Measurements from ENCODE around the gene PHACTR1.

DNA sequence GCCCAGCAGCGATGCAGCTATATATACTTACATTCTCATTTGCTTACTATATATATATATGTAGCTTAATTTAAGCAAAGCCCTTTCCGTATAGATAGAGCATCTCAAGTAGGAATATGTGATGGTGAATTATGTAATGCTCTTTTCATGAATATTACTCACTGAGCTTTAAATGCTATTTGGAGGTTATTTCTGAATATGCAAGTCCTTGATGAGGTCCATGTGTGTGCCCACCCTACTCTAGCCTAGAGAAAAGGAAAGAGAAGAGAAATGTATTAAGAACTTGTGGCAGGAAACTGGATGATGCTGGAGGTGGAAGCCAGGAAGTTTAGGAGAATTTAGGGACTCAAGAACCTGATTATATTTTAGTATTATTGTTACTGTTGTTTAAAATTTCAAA is 63.2 kb downstream of the PHACTR1 start:
- TF ChIP-seq, protein P1, sequence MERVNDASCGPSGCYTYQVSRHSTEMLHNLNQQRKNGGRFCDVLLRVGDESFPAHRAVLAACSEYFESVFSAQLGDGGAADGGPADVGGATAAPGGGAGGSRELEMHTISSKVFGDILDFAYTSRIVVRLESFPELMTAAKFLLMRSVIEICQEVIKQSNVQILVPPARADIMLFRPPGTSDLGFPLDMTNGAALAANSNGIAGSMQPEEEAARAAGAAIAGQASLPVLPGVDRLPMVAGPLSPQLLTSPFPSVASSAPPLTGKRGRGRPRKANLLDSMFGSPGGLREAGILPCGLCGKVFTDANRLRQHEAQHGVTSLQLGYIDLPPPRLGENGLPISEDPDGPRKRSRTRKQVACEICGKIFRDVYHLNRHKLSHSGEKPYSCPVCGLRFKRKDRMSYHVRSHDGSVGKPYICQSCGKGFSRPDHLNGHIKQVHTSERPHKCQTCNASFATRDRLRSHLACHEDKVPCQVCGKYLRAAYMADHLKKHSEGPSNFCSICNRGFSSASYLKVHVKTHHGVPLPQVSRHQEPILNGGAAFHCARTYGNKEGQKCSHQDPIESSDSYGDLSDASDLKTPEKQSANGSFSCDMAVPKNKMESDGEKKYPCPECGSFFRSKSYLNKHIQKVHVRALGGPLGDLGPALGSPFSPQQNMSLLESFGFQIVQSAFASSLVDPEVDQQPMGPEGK (CRISPR knock-in tag; IDR thresholded peaks at IDR 0.05; ENCODE audit: borderline replicate concordance), result no peak
- TF ChIP-seq, protein P2, sequence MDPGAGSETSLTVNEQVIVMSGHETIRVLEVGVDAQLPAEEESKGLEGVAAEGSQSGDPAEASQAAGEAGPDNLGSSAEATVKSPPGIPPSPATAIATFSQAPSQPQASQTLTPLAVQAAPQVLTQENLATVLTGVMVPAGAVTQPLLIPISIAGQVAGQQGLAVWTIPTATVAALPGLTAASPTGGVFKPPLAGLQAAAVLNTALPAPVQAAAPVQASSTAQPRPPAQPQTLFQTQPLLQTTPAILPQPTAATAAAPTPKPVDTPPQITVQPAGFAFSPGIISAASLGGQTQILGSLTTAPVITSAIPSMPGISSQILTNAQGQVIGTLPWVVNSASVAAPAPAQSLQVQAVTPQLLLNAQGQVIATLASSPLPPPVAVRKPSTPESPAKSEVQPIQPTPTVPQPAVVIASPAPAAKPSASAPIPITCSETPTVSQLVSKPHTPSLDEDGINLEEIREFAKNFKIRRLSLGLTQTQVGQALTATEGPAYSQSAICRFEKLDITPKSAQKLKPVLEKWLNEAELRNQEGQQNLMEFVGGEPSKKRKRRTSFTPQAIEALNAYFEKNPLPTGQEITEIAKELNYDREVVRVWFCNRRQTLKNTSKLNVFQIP (CRISPR knock-in tag; IDR thresholded peaks at IDR 0.05; ENCODE audit: borderline replicate concordance, low read depth), result no peak
- TF ChIP-seq, protein P3, sequence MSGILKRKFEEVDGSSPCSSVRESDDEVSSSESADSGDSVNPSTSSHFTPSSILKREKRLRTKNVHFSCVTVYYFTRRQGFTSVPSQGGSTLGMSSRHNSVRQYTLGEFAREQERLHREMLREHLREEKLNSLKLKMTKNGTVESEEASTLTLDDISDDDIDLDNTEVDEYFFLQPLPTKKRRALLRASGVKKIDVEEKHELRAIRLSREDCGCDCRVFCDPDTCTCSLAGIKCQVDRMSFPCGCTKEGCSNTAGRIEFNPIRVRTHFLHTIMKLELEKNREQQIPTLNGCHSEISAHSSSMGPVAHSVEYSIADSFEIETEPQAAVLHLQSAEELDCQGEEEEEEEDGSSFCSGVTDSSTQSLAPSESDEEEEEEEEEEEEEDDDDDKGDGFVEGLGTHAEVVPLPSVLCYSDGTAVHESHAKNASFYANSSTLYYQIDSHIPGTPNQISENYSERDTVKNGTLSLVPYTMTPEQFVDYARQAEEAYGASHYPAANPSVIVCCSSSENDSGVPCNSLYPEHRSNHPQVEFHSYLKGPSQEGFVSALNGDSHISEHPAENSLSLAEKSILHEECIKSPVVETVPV (CRISPR knock-in tag; IDR thresholded peaks at IDR 0.05), result no peak
- TF ChIP-seq ZFP30 (CRISPR knock-in tag; IDR thresholded peaks at IDR 0.05) (no peak), RARB (CRISPR knock-in tag; IDR thresholded peaks at IDR 0.05) (no peak), ZC3H10 (CRISPR knock-in tag; IDR thresholded peaks at IDR 0.05) (no peak)
- TF ChIP-seq, protein P4, sequence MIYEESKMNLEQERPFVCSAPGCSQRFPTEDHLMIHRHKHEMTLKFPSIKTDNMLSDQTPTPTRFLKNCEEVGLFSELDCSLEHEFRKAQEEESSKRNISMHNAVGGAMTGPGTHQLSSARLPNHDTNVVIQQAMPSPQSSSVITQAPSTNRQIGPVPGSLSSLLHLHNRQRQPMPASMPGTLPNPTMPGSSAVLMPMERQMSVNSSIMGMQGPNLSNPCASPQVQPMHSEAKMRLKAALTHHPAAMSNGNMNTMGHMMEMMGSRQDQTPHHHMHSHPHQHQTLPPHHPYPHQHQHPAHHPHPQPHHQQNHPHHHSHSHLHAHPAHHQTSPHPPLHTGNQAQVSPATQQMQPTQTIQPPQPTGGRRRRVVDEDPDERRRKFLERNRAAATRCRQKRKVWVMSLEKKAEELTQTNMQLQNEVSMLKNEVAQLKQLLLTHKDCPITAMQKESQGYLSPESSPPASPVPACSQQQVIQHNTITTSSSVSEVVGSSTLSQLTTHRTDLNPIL (CRISPR knock-in tag; IDR thresholded peaks at IDR 0.05; ENCODE audit: low read depth), result no peak

All from SK-N-SH treated with all-trans-retinoic acid at 6 μM for 48 hours (cell line).